WTC11 (cell line): Measurements from ENCODE around the gene GRM1. TPM values are rescaled to one million over a fixed set of nuclear protein-coding genes. Genes with fewer than 3 reads are reported as not detected.

Experiments
- ATAC-seq: fragments of 200-7000 bp; cut with Tn5 transposase; 2 replicates; pipeline ENCODE4 v1.10.0; 2021; ENCODE audit warnings: mild to moderate bottlenecking, moderate library complexity
- CTCF ChIA-PET: fragments of 300-600 bp; sonication (Branson Sonifier 250); formaldehyde crosslinking; loops from one replicate; lab custom pipeline; 2021; ENCODE audit warnings: antibody characterized with exemption; lab: Charles Lee
- POLR2A ChIA-PET: fragments of 350-600 bp; sonication (Branson Sonifier 250); formaldehyde crosslinking; loops from one replicate; lab custom pipeline; 2021; ENCODE audit warnings: antibody characterized with exemption; lab: Charles Lee
- DNase-seq: peaks from one replicate; pipeline ENCODE4 v3.0.0; 2021; ENCODE audit warnings: low spot score
- H3K27ac Mint-ChIP-seq: 2 replicates; pipeline ENCODE4 v1.8.0; 2021; ENCODE audit warnings: mixed read lengths
- H3K27me3 Mint-ChIP-seq: 2 replicates; pipeline ENCODE4 v1.8.0; 2021; ENCODE audit warnings: low read depth, mild to moderate bottlenecking, moderate library complexity, mixed read lengths
- H3K36me3 Mint-ChIP-seq: 2 replicates; pipeline ENCODE4 v1.8.0; 2021; ENCODE audit warnings: mixed read lengths
- H3K4me1 Mint-ChIP-seq: 2 replicates; pipeline ENCODE4 v1.8.0; 2022; ENCODE audit warnings: mixed read lengths
- H3K4me3 Mint-ChIP-seq: 2 replicates; pipeline ENCODE4 v1.8.0; 2021; ENCODE audit warnings: mild to moderate bottlenecking, moderate library complexity, mixed read lengths
- H3K9me3 Mint-ChIP-seq: 2 replicates; pipeline ENCODE4 v1.8.0; 2021; ENCODE audit warnings: mixed read lengths
- ESRRA ChIP-seq: sonication (generic); formaldehyde crosslinking; IDR thresholded peaks from 2 replicates; pipeline ENCODE4 v1.8.1; 2022; ENCODE audit warnings: mild to moderate bottlenecking, missing genetic modification reagents, borderline replicate concordance
- FOXJ3 ChIP-seq: sonication (generic); formaldehyde crosslinking; IDR thresholded peaks from 2 replicates; pipeline ENCODE4 v1.9.0; 2021; ENCODE audit warnings: missing genetic modification reagents, mild to moderate bottlenecking, borderline replicate concordance
- GRHL2 ChIP-seq: fragments of 250-450 bp; sonication (Bioruptor Pico); IDR thresholded peaks from 2 replicates; pipeline ENCODE4 v1.8.0; 2022; ENCODE audit warnings: mild to moderate bottlenecking, moderate library complexity; ENCODE audit not compliant: insufficient replicate concordance, severe bottlenecking
- HMGXB4 ChIP-seq: sonication (generic); formaldehyde crosslinking; IDR thresholded peaks from 2 replicates; pipeline ENCODE4 v1.8.1; 2023; ENCODE audit warnings: mild to moderate bottlenecking, moderate library complexity, missing genetic modification reagents
- IRF2 ChIP-seq: sonication (generic); formaldehyde crosslinking; IDR thresholded peaks from 2 replicates; pipeline ENCODE4 v1.8.0; 2022; ENCODE audit warnings: low read depth, missing genetic modification reagents, borderline replicate concordance
- JUN ChIP-seq: sonication (generic); formaldehyde crosslinking; IDR thresholded peaks from 2 replicates; pipeline ENCODE4 v1.8.0; 2023; ENCODE audit warnings: mild to moderate bottlenecking, missing genetic modification reagents
- NFATC4 ChIP-seq: fragments of 250-450 bp; sonication (Bioruptor Pico); IDR thresholded peaks from 2 replicates; pipeline ENCODE4 v1.9.0; 2021; ENCODE audit warnings: mild to moderate bottlenecking
- PRRX2 ChIP-seq: fragments of 250-450 bp; sonication (Bioruptor Pico); IDR thresholded peaks from 2 replicates; pipeline ENCODE4 v1.8.0; 2021; ENCODE audit warnings: mild to moderate bottlenecking
- RORB ChIP-seq: fragments of 250-450 bp; sonication (Bioruptor Pico); IDR thresholded peaks from 2 replicates; pipeline ENCODE4 v1.9.0; 2021; ENCODE audit warnings: mild to moderate bottlenecking
- SMAD3 ChIP-seq: sonication (generic); formaldehyde crosslinking; IDR thresholded peaks from 2 replicates; pipeline ENCODE4 v1.8.0; 2022; ENCODE audit warnings: missing genetic modification reagents, mild to moderate bottlenecking, borderline replicate concordance
- SP1 ChIP-seq: sonication (generic); formaldehyde crosslinking; conservative IDR thresholded peaks from 2 replicates; pipeline ENCODE4 v1.8.1; 2022; ENCODE audit warnings: missing genetic modification reagents
- STAT6 ChIP-seq: sonication (generic); formaldehyde crosslinking; conservative IDR thresholded peaks from 2 replicates; pipeline ENCODE4 v1.8.1; 2023; ENCODE audit warnings: mild to moderate bottlenecking, low read depth, missing genetic modification reagents, moderate library complexity
- ZNF232 ChIP-seq: sonication (generic); formaldehyde crosslinking; IDR thresholded peaks from 2 replicates; pipeline ENCODE4 v1.8.0; 2022; ENCODE audit warnings: mild to moderate bottlenecking, missing genetic modification reagents
- total RNA-seq: library from RNA; stranded (reverse); gene quantifications from 3 replicates; pipeline ENCODE4 v1.2.3, GENCODE V29; 2021
- TF ChIP-seq, protein P1 (sequence below): sonication (generic); formaldehyde crosslinking; IDR thresholded peaks from 2 replicates; pipeline ENCODE4 v1.8.1; 2023; ENCODE audit warnings: mild to moderate bottlenecking, missing genetic modification reagents
- TF ChIP-seq, protein P2 (sequence below): fragments of 250-450 bp; sonication (Bioruptor Pico); IDR thresholded peaks from 2 replicates; pipeline ENCODE4 v1.9.0; 2021; ENCODE audit warnings: moderate library complexity, mild to moderate bottlenecking, inconsistent platforms, borderline replicate concordance
- TF ChIP-seq, protein P3 (sequence below): fragments of 250-450 bp; sonication (Bioruptor Pico); conservative IDR thresholded peaks from 2 replicates; pipeline ENCODE4 v1.9.0; 2021; ENCODE audit warnings: mild to moderate bottlenecking
- TF ChIP-seq, protein P4 (sequence below): sonication (generic); formaldehyde crosslinking; IDR thresholded peaks from 2 replicates; pipeline ENCODE4 v1.8.1; 2023; ENCODE audit warnings: mild to moderate bottlenecking, missing genetic modification reagents, moderate library complexity

Gene GRM1
- total RNA-seq, 1 experiment from 2014 or later, result 0.46 TPM

- TF ChIP-seq IRF2 (CRISPR knock-in tag) (no peak), JUN (CRISPR knock-in tag) (no peak), ESRRA (CRISPR knock-in tag) (no peak), STAT6 (CRISPR knock-in tag) (no peak), PRRX2 (CRISPR knock-in tag) (no peak), ZNF232 (no peak), RORB (CRISPR knock-in tag) (no peak), SMAD3 (no peak)
- TF ChIP-seq, protein P1, sequence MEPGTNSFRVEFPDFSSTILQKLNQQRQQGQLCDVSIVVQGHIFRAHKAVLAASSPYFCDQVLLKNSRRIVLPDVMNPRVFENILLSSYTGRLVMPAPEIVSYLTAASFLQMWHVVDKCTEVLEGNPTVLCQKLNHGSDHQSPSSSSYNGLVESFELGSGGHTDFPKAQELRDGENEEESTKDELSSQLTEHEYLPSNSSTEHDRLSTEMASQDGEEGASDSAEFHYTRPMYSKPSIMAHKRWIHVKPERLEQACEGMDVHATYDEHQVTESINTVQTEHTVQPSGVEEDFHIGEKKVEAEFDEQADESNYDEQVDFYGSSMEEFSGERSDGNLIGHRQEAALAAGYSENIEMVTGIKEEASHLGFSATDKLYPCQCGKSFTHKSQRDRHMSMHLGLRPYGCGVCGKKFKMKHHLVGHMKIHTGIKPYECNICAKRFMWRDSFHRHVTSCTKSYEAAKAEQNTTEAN (CRISPR knock-in tag), result no peak
Measured at GRCh38 chr6:146260886-146261285, 232.0 kb downstream of the GRM1 start (continued).

GRCh38 chr6:146265056-146265455 is 236.2 kb downstream of the GRM1 start:
- ChIA-PET CTCF (no interaction called here), POLR2A (no interaction called here)
- DNase-seq (no peak), ATAC-seq (no peak)
- peaks cover 15% of the 10 kb centered on the region for H3K4me1 Mint-ChIP-seq
- no peaks in the 10 kb centered on the region for H3K27me3 Mint-ChIP-seq
- H3K27ac Mint-ChIP-seq, result no peak overlapping the region
- H3K36me3 Mint-ChIP-seq, result no peaks in the 10 kb centered on the region
- H3K4me3 Mint-ChIP-seq, result no peak overlapping the region
- TF ChIP-seq ESRRA (CRISPR knock-in tag) (no peak), HMGXB4 (CRISPR knock-in tag) (no peak), GRHL2 (CRISPR knock-in tag) (no peak), SP1 (CRISPR knock-in tag) (no peak), FOXJ3 (no peak), NFATC4 (CRISPR knock-in tag) (no peak)
- TF ChIP-seq, protein P2, sequence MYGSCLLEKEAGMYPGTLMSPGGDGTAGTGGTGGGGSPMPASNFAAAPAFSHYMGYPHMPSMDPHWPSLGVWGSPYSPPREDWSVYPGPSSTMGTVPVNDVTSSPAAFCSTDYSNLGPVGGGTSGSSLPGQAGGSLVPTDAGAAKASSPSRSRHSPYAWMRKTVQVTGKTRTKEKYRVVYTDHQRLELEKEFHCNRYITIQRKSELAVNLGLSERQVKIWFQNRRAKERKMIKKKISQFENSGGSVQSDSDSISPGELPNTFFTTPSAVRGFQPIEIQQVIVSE, result no peak
- TF ChIP-seq, protein P3, sequence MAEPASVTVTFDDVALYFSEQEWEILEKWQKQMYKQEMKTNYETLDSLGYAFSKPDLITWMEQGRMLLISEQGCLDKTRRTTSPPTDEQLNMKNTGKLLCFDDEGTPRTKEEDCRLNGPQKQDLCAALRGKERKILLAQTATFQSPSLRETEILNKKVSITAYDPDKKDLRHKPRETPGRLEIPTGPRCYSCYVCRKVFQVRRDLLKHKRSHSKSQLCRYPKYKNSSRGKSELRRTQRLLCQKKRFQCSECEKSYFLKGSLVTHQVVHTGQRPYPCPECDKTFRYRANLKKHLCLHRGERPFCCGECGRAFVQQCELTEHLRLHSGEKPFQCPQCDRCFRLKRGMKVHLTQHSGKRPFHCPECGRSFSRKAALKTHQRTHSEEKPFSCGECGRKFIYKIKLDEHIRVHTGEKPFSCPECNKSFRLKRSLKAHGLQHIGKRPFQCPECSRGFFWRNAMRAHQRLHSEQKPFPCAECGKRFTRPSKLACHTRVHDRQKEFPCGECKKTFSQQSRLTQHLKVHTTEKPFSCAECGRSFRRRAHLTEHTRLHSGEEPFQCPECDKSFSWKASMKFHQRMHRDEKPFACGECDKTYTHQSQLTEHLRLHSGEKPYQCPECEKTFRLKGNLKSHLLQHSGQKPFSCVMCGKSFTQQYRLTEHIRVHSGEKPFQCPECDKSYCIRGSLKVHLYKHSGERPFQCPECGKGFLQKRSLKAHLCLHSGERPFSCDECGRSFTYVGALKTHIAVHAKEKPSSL (CRISPR knock-in tag), result no peak
- peaks cover 27% of the 10 kb centered on the region for H3K9me3 Mint-ChIP-seq

GRCh38 chr6:146267447-146267846 is 238.6 kb downstream of the GRM1 start:
- H3K4me1 Mint-ChIP-seq, result peaks cover 19% of the 10 kb centered on the region
- ATAC-seq, result no peak
- peaks cover 27% of the 10 kb centered on the region for H3K9me3 Mint-ChIP-seq
- no peak overlapping the region for H3K27ac Mint-ChIP-seq
- no peaks in the 10 kb centered on the region for H3K27me3 Mint-ChIP-seq
- no peak for DNase-seq
- H3K4me3 Mint-ChIP-seq, result no peak overlapping the region
- no peaks in the 10 kb centered on the region for H3K36me3 Mint-ChIP-seq
- ChIA-PET POLR2A (no interaction called here), CTCF (no interaction called here)
- TF ChIP-seq, protein P4, sequence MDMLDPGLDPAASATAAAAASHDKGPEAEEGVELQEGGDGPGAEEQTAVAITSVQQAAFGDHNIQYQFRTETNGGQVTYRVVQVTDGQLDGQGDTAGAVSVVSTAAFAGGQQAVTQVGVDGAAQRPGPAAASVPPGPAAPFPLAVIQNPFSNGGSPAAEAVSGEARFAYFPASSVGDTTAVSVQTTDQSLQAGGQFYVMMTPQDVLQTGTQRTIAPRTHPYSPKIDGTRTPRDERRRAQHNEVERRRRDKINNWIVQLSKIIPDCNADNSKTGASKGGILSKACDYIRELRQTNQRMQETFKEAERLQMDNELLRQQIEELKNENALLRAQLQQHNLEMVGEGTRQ (CRISPR knock-in tag), result no peak
- TF ChIP-seq, protein P3 (CRISPR knock-in tag), result no peak
